Endothelial cell of hepatic sinusoid (primary cell): ENCODE results near the gene MKKS.
"Not testable (repeated sequence)": the region's sequence is repeated elsewhere in the genome, so short reads cannot be mapped to it uniquely, and the experiment has no call there.

Experiments used
- in situ Hi-C: cut with HindIII; loops from 2 replicates; pipeline ENCODE4 v1.10.0; 2017; ENCODE audit warnings: low sequenced_read_pairs

The MKKS gene

DNA sequence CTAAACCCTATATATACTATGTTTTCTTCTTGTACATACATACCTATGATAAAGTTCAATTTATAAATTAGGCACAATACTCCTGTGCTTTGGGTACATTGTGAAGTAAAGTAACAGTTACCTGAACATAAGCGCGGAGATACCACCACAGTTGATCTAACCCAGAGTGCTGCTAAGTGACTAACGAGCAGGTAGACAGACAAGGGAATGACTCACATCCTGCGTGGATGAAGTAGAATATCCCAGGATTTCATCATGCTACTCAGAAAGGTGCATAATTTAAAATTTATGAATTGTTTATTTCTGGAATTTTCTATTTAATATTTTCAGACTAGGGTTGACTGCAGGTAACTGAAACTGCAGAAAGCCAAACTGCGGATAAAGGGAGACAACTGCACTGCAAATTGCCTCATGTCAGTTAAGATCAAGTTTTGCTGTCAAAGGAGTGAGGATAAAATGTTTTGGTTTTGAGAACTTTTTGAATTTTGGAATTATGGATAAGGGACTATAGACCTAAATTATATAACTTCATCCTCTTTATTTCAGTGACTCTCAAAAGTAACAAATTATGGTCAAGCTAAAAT, 14.4 kb downstream of the MKKS start:
- in situ Hi-C loops: no loop called here

- in situ Hi-C loops: not testable (repeated sequence)
Measured at GRCh38 chr20:10417218-10417617, 16.8 kb downstream of the MKKS start.

DNA sequence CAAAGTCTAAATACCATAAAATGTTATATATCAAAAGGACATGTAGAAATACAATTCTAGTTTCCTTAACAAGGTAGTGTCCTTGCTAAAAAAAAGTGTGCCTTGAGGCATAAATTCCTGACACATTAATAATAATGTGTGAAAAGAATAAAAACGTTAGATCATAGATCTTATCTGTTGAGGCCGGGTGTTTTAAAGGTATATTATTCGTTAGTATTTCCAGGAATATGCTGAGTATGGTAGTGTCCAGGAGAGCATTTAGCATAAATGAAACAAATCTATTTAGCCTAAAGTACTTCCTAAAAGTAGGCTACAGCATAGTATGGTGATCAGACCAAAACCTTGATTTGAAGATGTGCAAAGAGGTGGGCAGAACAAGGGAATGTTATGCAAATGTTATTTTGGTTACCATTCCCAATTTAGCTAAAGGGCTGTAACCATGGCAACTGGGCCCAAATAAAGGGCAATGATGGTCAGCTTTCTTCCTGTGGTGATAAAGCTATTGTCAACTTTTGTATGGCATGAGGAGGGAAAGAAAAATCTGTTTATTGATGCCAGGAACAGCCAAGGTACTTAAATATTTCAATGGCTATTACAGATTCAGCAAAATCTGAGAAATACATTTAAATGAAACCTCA, 18.9 kb downstream of the MKKS start:
- in situ Hi-C loops: no loop called here

DNA sequence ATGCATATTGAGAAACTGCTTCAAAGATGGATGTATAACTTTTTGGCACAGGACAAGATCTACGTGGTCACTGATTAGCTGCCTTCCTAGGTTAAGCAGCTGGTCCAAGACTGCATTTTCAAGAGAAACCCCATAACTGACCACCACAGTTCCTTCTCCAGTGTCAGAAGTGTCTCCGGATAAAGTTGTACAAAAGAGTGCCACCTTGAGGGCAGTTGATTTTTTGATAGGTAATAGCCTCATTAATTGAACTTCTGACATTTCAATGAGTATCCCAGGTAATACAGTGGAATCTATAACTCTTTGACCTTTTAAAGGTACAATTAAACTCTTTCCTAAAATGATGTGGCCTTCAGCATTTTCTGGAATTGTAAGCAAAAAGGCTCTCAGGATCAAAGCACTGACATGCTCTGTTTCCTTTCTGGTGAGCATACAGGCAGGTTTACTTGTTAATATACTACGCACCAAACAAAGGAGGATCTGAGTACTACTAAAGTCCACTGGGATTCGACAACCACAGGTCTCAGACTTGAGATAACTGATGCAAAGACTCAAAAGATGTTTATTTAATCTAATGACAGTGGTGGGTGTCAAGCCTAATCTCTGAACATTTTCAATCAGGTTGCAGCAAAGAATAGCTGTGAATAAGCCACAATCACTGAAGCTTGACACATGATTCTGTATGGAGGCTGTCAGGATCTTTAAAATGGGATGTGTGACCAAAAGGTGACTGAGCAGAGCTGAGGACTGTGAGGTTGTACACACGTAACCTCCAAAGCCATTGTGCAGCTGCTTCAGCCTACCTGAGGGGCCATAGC, 21.2 kb downstream of the MKKS start:
- in situ Hi-C loops: loop anchor here (5.0 kb wide), 1 partner anchor 95 kb away; no protein-coding TSS in a partner anchor

- in situ Hi-C loops: loop anchor here (5.0 kb wide), 1 partner anchor 94 kb away; no protein-coding TSS in a partner anchor
Measured at GRCh38 chr20:10411673-10412072, 22.3 kb downstream of the MKKS start.

- in situ Hi-C loops: no loop called here
Measured at GRCh38 chr20:10408108-10408813, 25.8 kb downstream of the MKKS start.

DNA sequence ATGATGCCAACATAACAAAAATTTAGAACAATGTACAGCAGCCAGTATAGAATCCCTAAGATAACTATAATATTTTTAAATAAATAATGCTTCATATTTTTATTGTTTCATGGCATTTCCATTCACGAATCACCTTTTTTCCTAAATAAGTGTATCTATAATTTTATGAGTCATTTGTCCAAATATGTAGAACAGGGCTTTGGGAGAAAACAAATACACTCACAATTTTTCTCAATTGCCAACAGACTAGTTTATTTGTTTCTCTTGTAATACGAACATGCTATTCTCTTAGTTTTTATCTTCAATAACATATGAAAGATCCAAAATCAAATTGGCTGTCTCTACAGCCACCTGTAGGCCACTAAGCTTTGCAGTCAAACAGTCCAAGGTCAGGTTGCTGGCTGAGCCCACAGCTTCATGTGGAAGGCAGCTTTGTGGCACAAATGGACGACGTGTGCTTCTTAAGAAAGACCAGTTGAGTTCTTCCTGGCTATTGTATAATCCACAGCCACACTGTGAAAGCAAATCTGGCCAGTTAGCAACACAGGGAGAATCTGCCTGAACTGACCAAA, 29.0 kb downstream of the MKKS start:
- in situ Hi-C loops: no loop called here

GRCh38 chr20:10404023-10404628, 29.9 kb downstream of the MKKS start:
- in situ Hi-C loops: no loop called here

GRCh38 chr20:10402938-10403608, 30.9 kb downstream of the MKKS start:
- in situ Hi-C loops: no loop called here

DNA sequence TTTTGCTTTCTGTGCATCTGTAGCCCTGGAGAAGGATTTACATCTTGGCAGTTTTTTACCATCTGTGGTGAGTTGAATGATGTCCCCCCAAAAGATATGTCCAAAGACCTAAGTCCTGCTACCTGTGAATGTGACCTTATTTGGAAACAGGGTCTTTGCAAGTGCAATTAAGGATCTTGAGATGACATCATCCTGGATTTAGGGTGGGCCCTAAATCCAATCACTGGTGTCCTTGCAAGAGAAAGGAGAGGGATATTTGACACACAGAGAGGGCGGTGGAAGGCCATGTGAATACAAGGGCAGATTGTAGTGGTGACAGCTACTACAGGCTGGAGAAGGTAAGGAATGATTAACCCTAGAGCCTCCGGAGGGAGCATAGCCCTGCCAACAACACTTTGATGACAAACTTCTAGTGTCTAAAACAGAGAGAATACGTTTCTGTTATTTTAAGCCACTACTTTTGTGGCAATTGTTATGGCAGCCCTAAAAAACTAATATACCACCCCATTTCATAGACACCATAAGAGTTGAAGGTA, 35.1 kb downstream of the MKKS start:
- in situ Hi-C loops: no loop called here

DNA sequence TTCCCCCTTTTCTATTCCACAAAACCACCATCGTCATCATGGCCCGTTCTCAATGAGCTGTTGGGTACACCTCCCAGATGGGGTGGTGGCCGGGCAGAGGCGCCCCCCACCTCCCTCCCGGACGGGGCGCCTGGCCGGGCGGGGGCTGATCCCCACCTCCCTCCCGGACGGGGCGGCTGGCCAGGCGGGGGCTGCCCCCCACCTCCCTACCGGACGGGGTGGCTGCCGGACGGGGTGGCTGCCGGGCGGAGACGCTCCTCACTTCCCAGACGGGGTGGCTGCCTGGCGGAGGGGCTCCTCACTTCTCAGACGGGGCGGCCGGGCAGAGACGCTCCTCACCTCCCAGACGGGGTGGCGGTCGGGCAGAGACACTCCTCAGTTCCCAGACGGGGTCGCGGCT, 39.3 kb downstream of the MKKS start:
- in situ Hi-C loops: not testable (repeated sequence)

DNA sequence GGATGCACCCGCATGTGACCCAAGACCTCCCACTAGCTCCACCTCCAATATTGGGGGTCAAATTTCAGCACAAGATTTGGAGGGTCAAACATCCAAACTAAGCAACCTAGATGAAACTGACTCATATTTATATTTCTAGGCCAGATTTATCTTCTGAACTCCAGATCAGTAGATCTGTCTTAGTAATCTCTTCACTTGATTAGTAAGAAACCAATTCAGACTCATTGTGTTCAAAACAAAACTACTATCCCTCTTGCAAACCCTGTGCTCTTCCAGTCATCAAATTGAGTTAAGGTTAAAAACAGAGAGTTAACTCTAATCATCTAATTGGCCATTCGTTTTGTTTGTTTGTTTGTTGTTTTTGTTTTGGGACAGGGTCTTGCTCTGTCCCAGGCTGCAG, 43.3 kb downstream of the MKKS start:
- in situ Hi-C loops: no loop called here

DNA sequence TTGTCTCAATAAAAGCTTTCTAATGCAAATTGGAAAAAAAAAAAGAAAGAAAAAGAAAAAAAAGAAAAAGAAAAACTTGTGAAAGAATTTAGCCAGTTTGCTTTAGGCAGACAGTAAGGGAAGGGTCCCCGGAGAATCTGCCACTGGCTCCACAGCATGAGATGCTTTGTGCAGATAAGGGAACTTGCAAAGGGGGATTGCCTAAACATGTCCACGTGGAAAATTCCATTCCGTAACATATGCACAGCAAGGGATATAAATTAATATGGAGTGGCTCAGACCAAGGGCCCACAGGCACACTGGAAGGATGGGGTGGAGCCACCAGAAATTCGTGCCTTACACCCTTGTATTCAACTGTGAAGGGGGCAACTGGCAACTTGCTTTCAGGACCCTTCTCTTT, 45.4 kb downstream of the MKKS start:
- in situ Hi-C loops: no loop called here

- in situ Hi-C loops: no loop called here
Measured at GRCh38 chr20:10387686-10388085, 46.3 kb downstream of the MKKS start.

GRCh38 chr20:10385850-10386544, 48.0 kb downstream of the MKKS start:
- in situ Hi-C loops: no loop called here

DNA sequence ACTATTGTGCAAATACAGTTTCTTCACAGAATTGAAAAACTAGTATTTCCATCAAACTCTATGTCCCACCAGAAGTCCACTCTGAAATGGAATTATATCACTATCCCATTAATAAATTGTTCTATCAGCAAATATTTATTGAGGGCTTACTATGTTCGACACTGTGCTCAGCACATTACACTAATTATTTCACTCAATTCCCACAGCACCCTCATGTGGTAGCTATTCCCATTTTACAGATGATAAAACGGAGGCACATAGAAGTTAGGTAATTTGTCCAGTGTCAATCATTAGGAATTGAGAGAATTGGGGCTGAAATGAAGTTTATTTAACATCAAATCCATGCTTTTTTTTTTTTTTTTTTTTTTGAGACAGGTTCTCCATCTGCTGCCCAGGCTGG, 52.5 kb downstream of the MKKS start:
- in situ Hi-C loops: no loop called here

GRCh38 chr20:10379761-10380160, 54.3 kb downstream of the MKKS start:
- in situ Hi-C loops: loop anchor here (5.0 kb wide), 1 partner anchor 52 kb away; no protein-coding TSS in a partner anchor

DNA sequence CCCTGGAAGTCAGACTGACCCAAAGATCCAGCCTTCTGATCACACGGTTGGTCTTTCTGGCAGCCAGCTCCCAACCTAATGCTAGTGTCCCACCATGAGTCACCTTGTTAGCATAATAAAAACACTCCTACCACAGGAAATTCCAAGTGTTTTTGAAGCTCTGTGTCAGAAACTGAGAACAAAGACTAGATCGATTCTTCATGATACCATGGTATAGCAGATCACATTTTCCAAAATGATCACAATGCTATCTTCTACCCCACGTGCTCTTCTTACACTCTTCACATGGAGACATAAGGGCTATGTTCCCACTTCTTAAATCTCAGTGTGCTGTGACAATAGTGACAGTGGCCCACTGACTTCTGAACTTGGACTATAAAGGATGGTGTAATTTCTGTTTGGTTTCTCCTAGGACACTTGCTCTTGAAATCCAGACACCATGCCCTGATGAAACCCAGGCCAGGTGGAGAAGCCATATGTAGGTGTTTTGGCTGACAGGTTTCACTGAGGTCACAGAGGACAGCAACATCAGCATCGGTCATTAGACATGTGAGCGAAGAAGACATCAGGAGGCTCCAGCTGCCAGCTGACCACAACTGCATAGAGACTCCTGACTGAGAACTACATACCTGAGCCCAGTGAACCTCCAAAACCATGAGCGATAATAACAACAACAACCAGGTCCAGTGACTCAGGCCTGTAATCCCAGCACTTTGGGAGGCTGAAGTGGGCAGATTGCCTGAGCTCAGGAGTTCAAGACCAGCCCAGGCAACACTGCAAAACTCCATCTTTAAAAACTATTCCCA, 57.5 kb downstream of the MKKS start:
- in situ Hi-C loops: loop anchor here (5.0 kb wide), 1 partner anchor 49 kb away; no protein-coding TSS in a partner anchor
